Activated CD4-positive, alpha-beta T cell treated with anti-CD3 and anti-CD28 coated beads for 1 hour (primary cell): ENCODE results near the gene LTBP3.

Source experiments
- DNase-seq: peaks from one replicate; pipeline ENCODE4 v3.0.0-alpha.2; 2020

The LTBP3 gene

DNA sequence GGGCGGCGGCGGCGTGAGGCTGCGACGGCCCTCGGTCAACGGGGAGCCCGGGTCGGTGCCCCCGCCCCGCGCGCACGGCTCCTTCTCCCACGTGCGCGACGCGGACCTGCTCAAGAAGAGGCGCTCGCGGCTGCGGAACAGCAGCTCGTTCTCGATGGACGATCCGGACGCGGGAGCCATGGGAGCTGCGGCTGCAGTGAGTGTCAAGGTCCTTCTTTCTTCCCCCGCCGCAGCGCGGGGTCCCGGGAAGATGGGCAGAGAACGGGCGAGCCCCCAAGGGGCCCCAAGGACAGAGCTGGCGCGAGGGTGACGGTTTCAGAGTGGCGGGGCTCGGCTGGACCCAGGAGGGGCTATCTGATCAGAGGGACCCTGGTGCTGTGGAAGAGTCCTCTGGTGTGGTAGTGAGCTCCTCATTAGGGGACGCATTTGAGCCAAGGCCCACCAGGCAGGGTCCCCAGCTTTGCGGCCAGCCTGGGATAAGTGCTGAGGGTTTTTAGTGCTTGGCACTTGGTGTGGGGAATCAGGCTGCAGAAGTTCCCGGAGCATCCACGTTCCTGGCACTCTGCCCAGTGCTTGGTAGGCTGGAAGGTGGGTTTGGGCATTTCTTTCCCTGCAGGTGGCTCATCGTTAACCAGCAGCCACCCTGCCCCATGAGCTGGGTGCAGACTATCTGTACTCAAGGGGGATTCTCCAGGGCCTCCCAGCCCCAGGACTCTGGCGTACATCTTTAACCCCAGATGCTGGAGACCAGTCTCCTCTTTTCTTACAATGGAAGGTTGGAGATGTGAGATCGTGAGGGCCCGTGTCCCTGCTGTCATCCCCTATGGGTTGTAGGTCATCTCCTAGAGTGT is 27.5 kb upstream of the LTBP3 start:
- no peak for DNase-seq

DNA sequence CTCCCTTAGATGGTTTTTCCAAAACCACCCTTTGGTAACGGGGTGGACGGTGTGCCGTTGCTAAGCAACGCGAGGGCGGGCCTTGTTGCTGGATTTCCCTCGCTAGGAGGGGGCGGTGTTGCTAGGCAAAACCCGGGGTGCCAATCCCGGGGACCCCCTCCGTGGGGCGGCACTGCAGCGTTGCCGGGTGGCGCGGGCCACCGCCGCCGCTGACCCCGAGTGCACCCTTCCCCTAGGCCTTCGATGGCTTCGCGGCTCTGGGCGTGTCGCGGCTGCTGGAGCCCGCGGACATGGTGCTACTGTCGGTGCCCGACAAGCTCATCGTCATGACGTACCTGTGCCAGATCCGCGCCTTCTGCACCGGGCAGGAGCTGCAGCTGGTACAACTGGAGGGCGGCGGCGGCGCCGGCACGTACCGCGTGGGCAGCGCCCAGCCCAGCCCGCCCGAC is 26.6 kb upstream of the LTBP3 start:
- no peak for DNase-seq

DNA sequence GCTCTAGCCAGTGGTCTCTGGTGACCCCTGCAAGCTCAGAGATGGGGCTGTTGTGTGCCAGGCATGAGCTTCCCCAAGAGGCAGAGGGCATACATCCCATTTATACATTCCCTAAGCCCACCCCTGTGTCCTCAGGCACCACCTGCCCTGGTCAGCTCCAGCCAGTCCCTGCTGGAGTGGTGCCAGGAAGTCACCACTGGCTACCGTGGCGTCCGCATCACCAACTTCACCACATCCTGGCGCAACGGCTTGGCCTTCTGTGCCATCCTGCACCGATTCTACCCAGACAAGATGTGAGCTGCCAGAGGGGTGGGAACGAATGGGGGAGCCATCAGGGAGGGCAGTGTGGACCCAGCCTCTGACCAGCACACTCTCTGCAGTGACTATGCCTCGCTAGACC is 25.9 kb upstream of the LTBP3 start:
- no peak for DNase-seq

DNA sequence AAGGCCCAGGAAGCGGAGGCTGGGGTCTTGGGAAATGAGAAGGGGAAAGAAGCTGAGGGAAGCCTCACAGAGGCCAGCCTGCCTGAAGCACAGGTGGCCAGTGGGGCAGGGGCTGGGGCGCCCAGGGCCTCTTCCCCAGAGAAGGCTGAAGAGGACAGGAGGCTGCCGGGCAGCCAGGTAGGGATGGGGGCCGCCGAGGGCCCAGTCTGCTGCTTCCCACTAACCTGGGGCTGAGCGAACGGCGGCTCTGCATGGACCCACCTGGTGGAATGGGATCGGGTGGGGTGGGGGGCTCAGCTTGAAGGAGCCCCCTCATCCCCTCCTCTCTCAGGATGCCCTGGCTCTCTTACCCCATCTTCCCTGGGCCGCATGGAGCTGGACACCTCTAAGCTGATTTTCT is 25.4 kb upstream of the LTBP3 start:
- no peak for DNase-seq

DNA sequence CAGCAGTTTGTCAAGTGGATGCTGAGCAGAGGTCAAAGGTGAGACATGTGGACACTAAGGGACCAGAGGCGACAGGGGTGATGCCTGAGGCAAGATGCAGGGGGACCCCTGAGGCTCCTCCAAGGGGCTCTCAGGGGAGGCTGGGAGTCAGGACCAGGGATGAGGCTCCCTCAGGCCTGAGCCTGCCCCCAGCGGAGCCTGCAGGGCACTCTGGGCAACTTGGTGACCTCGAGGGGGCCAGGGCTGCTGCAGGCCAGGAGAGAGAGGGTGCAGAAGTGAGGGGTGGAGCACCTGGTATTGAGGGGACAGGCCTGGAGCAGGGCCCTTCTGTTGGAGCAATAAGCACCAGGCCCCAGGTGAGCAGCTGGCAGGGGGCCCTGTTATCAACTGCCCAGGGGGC is 23.8 kb upstream of the LTBP3 start:
- no peak for DNase-seq

DNA sequence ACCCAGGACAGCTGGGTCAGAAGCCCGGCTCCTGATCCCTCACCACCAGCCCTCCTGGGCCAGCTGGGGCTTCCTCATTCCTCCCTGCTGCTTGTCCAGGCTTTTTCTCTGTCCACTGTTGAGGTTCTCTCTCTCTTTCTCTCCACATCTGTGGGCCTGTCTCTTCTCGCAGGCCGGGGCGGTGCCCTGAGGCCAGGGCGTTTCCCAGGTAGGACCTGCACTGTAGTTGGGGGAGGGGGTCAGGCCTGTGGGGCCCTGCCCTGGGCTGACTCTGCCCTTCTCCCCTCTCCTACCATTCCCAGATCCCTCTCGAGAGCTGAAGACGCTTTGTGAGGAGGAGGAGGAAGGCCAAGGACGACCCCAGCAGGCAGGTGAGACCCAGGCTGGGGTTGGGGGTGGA is 22.6 kb upstream of the LTBP3 start:
- DNase-seq: no peak

DNA sequence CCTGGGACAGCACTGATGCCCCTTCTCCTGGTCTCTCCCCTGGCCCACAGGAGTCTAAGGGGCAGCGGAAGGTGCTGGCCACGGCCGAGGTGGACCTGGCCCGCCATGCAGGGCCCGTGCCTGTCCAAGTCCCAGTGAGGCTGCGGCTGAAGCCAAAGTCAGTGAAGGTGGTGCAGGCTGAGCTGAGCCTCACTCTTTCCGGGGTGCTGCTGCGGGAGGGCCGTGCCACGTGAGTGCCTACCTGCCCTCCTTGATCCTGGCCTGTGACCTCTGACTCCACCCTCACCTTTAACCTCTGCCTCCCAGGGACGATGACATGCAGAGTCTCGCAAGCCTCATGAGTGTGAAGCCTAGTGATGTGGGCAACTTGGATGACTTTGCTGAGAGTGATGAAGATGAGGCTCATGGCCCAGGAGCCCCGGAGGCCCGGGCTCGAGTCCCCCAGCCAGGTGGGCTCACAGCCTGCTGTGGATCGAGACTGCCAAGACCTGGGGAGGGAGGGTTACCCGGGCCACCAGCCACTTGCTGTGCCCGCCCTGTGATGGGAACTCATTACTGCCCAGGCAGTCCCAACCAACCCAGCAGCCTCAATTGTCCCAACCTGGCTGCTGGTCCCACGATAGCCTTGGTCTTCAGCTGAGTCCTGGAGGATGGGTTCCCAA is 22.0 kb upstream of the LTBP3 start:
- DNase-seq: no peak

DNA sequence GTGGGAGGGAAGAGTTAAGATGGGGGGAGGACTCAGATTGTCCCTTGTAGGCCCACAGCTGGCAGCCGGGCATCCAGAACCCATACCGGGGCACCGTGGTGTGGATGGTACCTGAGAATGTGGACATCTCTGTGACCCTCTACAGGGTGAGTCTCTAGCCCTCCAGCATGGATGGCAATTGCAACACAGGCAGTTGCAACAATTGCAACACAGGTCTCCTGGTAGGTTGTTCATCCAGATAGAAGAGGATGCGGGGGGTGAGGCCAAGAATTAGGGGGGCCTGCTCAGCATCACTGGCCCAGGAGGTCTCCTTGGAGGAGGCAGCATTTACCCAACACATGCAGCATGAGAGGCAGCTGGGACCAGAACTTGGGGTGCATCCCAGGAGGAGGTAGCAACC is 21.1 kb upstream of the LTBP3 start:
- DNase-seq: no peak

DNA sequence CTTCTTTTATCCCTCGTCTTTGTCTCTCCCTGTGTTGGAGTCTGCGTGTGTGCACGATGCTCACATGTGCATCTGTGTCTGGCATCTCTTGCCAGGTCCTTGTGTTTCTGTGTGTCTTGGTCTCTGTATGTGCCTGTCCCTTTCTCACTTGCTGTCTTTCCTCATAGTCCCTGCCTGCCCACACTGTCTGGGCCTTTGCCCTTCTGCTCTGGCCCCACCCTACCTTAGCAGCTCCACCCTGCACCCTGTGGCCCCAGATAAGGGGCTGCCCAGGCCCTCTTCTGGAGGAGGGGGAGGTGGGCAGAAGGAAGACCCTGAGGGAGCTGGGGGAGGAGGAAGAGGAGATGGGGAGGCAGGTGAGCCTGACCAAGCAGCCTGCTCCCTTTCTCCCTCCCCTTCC is 20.5 kb upstream of the LTBP3 start:
- DNase-seq: no peak

DNA sequence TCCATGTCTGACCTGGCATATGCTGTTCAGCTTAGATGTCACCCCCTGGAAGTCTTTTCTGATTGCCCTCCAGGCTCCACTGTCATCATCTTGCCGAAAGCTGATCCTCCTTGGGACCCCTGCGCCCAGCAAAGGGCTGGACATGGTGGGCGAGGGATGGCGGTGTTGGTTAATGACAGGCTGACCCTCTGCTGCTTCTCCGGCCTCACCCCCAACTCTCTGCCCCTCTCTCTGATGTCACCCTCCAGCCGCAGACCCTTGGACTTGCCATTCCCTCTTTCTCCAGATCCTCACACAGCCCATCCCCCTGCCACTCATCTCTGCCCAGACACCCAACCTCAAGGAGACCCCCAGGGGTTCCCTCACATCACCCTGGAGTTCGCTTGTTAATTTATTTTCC is 20.0 kb upstream of the LTBP3 start:
- DNase-seq: no peak

DNA sequence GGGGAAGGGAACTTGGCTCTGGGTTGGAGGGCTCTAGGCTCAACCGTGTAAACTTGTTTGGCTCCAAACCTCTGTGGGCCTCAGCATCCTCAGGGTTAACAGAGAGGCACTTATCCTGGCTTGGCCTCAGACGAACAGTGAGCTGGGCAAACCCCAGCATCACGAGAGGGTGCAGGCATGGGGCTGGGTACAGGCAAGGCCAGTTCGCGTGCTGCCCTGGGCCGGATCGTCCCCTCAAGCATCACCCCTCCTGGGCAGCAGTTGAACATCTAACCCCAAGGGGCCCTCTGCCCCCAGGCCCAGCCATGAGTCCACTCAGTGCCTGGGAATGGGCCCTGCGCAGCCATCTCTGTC is 19.6 kb upstream of the LTBP3 start:
- DNase-seq: no peak

DNA sequence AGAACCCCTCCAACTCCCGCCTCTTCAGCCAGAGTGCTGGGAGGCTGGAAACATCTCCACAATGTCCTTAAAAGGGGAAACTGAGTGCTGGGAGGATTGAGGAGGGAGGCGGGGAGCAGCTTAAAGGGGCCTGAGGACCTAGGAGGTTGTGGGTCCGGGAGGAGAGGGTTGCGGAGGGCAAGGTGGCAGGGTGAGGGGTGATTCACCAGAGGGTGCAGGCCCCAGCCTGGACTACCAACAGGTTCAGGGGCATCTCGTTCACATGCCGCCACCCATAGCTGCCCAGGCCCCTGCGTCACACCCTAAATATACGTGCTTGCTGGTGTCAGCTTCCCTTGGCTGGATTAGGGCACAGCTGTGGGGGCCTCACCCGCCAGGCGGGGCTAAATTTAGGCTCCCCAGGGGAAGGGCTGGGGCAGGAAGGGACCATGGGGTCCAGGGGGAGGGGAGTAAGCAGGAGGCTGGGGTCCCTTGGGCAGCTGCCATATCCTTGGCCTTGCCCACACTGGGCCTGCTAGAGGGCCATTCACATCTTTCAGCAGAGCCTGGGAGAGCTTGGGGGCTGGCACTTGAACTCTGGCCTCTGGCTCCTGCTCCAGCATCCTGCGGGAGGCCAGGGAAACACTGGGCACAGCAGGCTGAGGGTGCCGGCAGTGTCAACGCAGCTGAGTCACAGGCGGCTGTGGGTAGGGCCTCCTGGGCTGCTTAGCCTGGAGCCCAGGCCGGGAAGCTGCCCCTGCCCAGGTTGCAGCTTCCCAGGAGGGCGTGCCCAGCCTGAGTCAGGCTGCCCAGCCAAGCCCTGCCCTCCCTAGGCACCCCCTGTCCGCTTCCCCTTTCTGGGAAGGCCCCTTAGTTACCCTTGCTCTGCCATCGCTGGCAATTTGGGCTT is 19.0 kb upstream of the LTBP3 start:
- DNase-seq: no peak

DNA sequence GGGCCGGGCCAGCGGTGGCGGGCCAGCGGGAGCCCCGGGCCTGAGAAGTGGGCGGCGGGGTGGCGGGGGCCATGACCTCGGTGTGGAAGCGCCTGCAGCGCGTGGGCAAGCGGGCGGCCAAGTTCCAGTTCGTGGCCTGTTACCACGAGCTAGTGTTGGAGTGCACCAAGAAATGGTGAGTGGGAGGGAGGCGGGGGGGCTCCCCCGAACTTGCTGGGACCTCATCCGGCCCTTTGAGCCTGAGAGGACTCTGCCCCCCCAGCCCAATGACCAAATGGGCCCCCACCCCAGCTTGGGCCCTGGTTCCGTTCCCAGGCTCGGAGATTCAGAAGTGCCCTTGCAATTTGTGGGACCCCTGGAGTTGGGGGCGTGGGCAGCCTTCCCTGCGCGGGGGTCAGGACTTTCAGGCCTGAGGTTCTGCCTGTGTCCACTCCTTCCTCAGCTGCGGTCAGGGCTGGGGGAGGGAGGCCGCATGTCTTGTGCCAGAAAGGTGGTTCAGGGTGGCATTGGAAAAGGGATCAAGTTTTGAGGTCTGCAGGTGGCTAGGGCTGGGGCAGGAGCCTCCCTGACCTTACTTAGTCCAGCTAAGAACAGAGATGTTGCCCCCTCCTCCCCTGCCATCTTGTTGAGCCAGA is 18.2 kb upstream of the LTBP3 start:
- no peak for DNase-seq

DNA sequence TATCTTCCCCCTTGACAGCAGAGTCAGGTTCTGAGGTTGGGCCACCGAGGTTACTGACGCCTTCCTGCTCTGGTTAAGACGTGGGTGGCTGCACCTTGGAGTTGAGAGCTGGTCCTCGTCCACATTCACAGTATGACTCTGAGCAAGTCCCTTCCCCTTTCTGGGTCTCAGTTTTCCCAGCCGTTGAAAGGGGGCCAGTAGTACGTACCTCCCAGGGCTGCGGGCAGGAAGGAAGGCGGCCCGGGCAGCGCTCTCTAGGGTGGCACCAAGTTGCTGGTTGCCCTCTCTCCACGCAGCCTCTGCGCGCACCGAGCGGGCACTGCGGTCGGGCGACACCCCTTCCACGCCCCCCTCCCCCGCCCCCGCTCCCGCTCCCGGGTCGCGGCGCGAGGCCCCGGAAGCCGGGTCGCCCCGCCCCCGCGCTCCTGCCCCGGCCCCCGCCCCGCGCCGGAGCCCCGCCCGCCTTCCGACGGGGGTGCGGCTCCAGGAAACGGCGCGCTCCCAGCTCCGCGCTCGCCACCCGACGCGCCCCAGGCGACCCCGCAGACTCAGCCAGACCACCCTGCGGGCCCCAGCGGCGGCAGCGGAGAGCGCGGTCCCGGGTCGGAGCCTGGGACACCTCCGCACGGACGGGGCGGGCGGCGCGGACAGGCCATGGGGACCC is 17.5 kb upstream of the LTBP3 start, which contains the start of gene EHBP1L1:
Gene EHBP1L1, plus strand, starts transcription at position 486 of the 664 bp plus-strand sequence. CDS start 250 bp downstream, outside the sequence.
- DNase-seq: peak; percentile 68

DNA sequence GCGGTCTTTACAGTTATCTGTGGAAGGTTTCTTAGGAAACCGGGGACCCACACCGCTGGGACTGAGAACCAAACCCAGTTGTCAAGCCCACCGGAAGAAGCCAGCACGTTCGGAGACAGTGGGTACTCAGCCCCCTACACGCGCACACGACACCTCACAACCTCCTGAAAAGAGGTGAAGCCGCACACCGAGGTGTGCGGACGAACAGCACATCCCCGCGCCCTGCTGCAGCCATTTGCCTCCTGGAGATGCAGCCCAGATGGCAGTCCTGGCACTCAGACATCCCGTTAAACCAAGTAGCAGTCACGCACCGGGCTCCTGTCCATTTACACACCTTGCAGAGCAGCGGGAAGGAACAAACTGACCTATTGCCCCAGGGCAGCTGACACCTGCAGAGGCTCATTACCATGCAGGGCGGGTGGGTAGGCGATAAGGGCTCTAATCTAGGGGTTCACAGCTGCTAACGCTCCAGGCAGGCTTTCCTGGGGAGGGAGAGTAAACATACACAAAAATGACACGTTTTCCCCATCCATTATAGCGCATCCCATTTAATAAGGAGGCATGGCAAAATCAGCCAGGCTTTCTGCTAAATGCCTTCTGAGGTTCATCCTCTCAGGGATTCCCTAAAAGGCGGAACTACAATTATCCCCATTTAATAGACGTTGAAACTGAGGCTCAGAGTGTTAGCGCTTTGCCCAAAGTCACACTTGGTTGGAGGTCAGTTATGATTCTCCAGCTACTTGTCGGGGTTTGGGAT is 16.8 kb upstream of the LTBP3 start:
- DNase-seq: no peak

DNA sequence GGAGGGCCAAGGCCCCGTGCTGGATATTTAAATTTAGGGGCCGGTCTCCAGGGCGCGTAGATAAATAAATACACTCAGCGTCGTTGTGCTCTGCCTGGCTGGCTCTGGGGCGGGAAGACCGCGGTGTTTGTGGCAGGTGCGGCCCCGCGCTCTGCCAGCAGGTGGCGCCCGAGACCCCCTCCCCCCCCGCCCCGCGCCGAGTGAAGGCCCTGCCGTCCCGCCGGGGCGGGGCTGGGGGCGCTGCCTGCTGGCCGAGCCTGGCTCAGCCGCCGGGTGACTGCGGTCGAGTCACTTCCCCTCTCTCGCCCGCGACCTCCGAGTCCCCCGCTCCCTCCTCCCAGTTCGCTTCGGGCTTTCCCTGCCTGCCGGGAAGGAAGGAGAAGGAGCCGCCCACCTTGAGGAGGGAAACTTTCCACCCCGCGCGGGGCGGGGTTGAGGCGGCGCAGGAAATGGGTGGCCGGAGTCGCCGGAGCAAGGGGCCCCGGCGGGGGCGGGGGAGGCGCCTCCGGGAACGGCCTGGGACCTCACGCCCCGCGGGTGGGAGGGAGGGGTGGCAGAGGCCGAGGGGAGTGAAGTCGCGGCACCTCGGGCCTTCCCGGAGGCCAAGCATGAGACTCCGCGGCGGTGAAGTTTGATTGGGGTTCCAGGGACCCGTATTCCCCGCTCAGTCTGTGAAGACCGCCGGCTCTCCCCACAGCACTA is 16.1 kb upstream of the LTBP3 start:
- peak; percentile 77 for DNase-seq

DNA sequence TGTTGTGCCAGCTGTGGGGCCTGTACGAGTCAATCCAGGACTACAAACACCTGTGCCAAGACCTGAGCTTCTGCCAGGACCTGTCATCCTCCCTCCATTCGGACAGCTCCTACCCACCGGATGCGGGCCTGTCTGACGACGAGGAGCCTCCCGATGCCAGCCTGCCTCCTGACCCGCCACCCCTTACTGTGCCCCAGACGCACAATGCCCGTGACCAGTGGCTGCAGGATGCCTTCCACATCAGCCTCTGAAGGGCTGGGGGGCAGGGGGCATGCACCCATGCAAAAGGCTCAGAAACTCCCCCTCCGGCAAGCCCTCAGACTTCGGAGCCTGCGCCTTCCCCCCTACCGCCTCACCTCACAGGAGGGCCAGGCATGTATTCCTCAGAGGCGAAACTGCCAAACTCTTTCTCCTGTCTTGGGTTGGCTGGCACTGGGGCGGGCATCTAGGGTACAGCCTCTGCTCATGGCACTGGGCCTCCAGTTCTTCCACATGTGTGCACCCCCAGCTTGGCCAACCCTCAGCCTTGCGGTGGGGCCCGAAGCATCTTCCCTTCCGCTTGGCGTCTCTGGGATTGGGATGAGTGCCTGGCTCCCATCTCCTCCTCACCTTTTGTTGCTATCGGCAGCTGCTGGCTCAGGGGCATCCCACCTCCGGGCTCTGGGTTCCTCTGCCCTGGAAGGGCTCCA is 15.4 kb upstream of the LTBP3 start:
- no peak for DNase-seq

DNA sequence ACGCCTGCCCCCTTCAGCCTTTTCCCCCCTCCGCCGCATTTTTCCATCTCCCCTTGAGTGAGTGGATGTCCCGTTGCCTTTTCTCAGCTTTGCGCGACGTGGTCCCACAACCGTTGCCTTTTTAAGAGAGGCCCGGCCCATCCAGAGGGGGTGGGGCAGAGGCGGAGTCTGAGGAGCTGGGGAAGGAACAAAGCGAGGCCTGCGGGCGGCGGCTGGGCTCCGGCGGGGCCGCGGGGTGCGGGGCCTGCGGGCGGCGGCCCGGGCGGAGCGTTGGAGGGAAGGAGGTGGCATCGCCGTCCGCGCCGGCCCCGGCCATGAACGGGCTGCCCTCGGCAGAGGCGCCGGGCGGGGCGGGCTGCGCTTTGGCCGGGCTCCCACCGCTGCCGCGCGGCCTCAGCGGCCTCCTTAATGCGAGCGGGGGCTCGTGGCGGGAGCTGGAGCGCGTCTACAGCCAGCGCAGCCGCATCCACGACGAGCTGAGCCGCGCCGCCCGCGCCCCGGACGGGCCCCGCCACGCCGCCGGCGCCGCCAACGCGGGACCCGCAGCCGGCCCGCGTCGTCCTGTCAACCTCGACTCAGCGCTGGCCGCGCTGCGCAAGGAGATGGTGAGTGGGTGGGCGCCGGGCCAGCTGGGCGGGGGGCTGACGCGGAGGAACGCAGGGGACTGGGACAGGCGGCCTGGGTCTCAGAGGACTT is 14.3 kb upstream of the LTBP3 start, which contains the start of gene FAM89B:
Gene FAM89B, plus strand, starts transcription at position 183 of the 696 bp plus-strand sequence. Its CDS starts 132 bp downstream, at position 315.
- peak; percentile 83 for DNase-seq

DNA sequence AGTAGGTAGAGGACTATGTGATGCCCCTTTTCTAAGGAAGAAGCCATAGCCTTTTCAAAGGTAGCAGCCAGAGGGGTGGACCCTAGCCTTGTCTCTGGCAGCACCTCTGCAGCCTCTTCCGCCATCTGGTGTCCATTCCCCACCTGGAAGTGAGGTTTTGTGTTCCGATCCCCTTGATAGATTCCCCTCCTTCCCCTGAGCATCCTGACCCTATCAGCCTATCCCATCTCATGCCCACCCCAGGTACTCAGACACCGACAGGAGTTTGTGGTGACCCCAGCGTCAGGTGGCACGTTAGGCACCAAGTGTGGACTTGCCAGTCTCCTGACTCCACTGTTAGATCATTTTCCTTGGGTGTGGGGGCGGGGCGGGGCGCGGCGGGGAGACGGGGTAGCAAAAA is 13.8 kb upstream of the LTBP3 start:
- DNase-seq: no peak

DNA sequence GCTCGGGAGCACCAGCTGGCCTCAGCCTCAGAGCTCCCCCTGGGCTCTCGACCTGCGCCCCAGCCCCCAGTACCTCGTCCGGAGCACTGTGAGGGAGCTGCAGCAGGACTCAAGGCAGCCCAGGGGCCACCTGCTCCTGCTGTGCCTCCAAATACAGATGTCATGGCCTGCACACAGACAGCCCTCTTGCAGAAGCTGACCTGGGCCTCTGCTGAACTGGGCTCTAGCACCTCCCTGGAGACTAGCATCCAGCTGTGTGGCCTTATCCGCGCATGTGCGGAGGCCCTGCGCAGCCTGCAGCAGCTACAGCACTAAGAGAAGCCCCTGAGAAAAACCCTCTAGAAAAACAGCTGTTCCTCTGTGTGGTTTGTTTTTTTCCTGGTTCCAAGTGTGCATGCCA is 13.3 kb upstream of the LTBP3 start:
- no peak for DNase-seq
